BJ (cell line): ENCODE data around the gene RNF144B. TPM values are rescaled to one million over a fixed set of nuclear protein-coding genes. Genes with fewer than 3 reads are reported as not detected.

Experiments
- CTCF ChIA-PET: fragments of 350-600 bp; formaldehyde crosslinking; extraction: SDS; loops from one replicate; lab custom pipeline; 2021; ENCODE audit warnings: antibody characterized with exemption, inconsistent platforms; lab: Yijun Ruan, JAX
- POLR2A ChIA-PET: fragments of 300-600 bp; sonication (Branson Sonifier 250); formaldehyde crosslinking; extraction: SDS; loops from one replicate; lab custom pipeline; 2021; ENCODE audit warnings: antibody characterized with exemption; lab: Charles Lee
- DNase-seq: peaks from one replicate; pipeline ENCODE4 v3.0.0-alpha.2; 2011; ENCODE audit warnings: low read depth
- H3K27me3 ChIP-seq: 2 replicates; pipeline ENCODE4 v1.6.0; 2011; ENCODE audit warnings: low read length; ENCODE audit not compliant: control insufficient read depth, insufficient read depth
- H3K36me3 ChIP-seq: 2 replicates; pipeline ENCODE4 v1.5.1; 2011; ENCODE audit warnings: low read length; ENCODE audit not compliant: control insufficient read depth, insufficient read depth
- H3K4me3 ChIP-seq: 2 replicates; pipeline ENCODE4 v1.5.1; 2011; ENCODE audit warnings: low read depth, mild to moderate bottlenecking, control low read depth, low read length
- polyA plus RNA-seq: library from polyadenylated mRNA; depleted of rRNA; stranded (reverse); fragments of >200 nt; gene quantifications from 2 replicates; pipeline ENCODE4 v1.2.3, GENCODE V29; 2011
- TF ChIP-seq, protein P1 (sequence below): IDR thresholded peaks from 2 replicates; pipeline ENCODE4 v1.5.1; 2011; ENCODE audit warnings: low read depth, mild to moderate bottlenecking, control low read depth, inconsistent platforms, low read length, moderate library complexity; ENCODE audit not compliant: insufficient read depth

The RNF144B gene
- polyA plus RNA-seq, 1 experiment = 1.4 TPM

GRCh38 chr6:18465410-18466154 is 78.4 kb downstream of the RNF144B start:
- Histone ChIP-seq H3K27me3 (no peaks in the 10 kb centered on the region), H3K36me3 (peaks cover 2% of the 10 kb centered on the region; the same call in 1 of the 2 replicates), H3K4me3 (no peak overlapping the region)
- POLR2A ChIA-PET = no interaction called here
- no peak for DNase-seq
- CTCF ChIA-PET = interaction anchor here (1.5 kb wide), 1 partner anchor 12 kb away, joined by 3 read pairs; no protein-coding TSS in a partner anchor
- TF ChIP-seq, protein P1, sequence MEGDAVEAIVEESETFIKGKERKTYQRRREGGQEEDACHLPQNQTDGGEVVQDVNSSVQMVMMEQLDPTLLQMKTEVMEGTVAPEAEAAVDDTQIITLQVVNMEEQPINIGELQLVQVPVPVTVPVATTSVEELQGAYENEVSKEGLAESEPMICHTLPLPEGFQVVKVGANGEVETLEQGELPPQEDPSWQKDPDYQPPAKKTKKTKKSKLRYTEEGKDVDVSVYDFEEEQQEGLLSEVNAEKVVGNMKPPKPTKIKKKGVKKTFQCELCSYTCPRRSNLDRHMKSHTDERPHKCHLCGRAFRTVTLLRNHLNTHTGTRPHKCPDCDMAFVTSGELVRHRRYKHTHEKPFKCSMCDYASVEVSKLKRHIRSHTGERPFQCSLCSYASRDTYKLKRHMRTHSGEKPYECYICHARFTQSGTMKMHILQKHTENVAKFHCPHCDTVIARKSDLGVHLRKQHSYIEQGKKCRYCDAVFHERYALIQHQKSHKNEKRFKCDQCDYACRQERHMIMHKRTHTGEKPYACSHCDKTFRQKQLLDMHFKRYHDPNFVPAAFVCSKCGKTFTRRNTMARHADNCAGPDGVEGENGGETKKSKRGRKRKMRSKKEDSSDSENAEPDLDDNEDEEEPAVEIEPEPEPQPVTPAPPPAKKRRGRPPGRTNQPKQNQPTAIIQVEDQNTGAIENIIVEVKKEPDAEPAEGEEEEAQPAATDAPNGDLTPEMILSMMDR = no peak

DNA sequence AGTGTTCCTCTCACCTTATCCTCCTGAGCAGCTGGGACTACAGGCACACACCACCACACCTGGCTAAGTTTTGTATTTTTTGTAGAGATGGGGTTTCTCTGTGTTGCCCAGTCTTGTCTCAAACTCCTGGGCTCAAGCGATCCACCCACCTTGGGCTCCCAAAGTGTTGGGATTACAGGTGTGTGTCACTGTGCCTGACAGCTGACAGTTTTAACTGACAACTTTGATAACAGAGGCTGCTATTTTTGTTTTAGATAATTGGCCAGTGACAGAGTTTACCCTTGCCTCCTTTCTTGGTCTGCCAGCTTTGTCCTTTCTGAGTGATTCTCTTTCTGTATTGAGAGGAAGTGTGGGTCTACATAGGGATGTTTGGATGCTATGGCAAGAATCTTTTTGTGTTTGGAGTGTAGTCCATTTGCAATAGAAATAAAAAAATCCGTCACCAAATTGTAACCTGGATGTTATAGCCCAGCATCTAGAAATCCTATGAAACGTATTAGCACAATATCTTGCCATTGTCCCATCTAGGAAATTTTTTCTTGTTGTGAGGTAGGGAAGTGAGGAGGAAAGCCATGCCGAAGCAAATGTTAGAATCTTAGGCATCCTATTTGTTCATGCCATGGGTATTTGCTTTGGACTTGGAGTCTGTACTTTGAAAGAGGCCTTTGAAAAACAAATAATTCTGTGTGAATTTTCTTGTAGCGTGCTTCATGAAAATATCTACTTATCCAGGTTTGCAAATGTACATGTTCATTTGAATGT is 80.8 kb downstream of the RNF144B start:
- CTCF ChIA-PET = no interaction called here

DNA sequence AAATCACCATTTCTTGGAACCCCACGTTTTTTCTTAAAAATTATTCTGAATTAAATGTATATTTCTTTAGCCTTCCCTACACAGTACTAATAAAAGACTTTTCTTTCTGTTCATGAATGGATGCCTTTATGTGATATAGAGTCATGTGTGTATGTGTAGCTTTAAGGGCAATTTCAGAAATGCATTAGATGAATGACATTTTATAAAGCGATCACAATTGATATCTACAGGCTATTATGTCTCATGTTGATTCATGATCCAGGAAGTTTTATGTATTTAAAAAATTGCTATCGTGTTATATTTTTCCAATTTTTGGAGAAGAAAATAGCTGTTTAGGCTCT is 81.3 kb downstream of the RNF144B start:
- Histone ChIP-seq H3K4me3 (no peak overlapping the region), H3K27me3 (no peaks in the 10 kb centered on the region), H3K36me3 (peaks cover 2% of the 10 kb centered on the region; the same call in 1 of the 2 replicates)
- TF ChIP-seq, protein P1 = no peak
- ChIA-PET CTCF (no interaction called here), POLR2A (no interaction called here)
- DNase-seq = no peak

More for the DNA sequence above, 80.8 kb downstream of the RNF144B start:
- no peaks in the 10 kb centered on the region for H3K27me3 ChIP-seq
- no peak overlapping the region for H3K4me3 ChIP-seq
- peaks cover 2% of the 10 kb centered on the region; the same call in 1 of the 2 replicates for H3K36me3 ChIP-seq
- TF ChIP-seq, protein P1 = no peak
- POLR2A ChIA-PET = interaction anchor here (0.5 kb wide), 1 partner anchor 677 kb away, joined by 3 read pairs; no protein-coding TSS in a partner anchor
- no peak for DNase-seq

GRCh38 chr6:18469536-18469935 is 82.4 kb downstream of the RNF144B start:
- TF ChIP-seq, protein P1 = no peak
- POLR2A ChIA-PET = no interaction called here
- H3K4me3 ChIP-seq = no peak overlapping the region
- DNase-seq = no peak
- H3K36me3 ChIP-seq = peaks cover 1% of the 10 kb centered on the region; the same call in 1 of the 2 replicates
- H3K27me3 ChIP-seq = no peaks in the 10 kb centered on the region
- CTCF ChIA-PET = no interaction called here

DNA sequence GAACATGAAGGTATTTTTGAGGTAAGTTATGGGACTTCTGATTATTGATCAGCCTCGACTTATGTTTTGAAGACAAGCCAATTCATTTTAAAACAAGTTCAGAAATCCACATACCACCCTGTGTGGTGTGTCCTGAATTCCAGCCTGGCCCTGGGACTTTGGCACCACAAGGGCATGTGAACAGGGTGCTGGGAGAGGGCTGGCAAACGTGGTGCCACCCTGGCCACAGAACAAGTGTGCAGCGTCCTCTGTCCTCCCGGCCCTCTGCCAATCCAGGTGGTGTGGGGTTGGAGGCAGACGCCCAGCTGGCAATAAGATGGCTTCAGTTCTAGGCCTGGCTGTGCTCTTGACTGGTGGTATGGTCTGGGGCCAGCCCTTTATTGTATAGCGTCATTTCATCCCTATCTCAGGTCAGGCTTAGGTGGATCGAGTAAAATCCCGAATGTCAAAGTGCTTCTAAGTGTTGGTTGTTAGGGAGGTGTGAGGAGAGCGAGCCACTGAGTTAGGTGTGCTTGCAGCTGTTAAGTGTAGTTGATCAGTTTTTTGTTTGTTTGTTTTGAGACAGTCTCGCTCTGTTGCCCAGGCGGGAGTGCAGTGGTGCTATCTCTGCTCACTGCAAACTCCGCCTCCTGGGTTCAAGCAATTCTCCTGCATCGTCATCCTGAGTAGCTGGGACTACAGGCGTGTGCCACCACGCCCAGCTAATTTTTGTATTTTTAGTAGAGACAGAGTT is 84.2 kb downstream of the RNF144B start:
- POLR2A ChIA-PET = no interaction called here
- CTCF ChIA-PET = interaction anchor here (1.5 kb wide), 1 partner anchor 17 kb away, joined by 3 read pairs; no protein-coding TSS in a partner anchor
- H3K4me3 ChIP-seq = no peak overlapping the region
- no peaks in the 10 kb centered on the region for H3K27me3 ChIP-seq
- DNase-seq = no peak
- H3K36me3 ChIP-seq = no peaks in the 10 kb centered on the region
- TF ChIP-seq, protein P1 = no peak
